ENCODE data around the gene PDK2.

PDK2 gene

DNA sequence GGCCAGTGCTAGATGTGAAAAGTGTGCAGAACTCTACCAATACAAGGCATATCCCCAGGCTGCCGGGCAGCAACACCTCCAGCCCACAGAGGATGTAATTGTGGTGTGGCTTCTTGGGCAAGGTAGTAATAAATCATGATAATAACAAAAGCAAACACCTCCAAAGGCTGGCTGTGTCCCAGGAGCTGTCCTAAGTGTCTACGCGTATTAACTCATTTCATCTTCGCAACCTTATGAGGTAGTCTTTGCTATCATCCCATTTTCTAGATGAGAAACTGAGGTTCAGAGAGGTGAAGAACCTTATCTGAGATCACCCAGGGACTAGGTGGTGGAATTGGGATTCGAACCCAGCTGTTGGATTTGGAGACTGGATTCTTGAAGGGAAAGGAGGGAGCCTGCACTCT lies 5.3 kb downstream of the PDK2 start:
- no peak for DNase-seq (ENCODE audit: low read depth in 1 of 2, low spot score in 1 of 2)

DNA sequence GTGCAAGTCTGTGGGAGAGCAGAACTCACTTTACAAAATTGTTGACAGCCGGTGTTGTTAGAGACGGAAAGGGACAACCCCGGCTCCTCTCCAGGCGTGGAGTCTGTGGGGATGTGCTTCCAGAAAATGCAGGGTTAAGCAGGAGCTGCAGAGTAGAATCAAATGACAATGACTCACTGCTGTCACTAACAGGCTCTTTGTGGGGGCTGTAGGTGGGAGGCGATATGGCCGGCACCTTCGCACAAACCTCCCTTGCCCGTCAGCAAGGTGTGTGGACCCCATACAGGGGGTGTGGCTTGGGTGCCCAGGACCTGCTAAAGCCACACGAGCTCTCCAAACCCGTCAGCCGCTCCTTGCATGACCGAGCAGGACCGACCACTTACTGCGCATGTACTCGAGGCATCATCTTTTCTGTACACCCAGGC lies 5.8 kb downstream of the PDK2 start:
- no peak for DNase-seq (ENCODE audit: low read depth in 1 of 2, low spot score in 1 of 2)

DNA sequence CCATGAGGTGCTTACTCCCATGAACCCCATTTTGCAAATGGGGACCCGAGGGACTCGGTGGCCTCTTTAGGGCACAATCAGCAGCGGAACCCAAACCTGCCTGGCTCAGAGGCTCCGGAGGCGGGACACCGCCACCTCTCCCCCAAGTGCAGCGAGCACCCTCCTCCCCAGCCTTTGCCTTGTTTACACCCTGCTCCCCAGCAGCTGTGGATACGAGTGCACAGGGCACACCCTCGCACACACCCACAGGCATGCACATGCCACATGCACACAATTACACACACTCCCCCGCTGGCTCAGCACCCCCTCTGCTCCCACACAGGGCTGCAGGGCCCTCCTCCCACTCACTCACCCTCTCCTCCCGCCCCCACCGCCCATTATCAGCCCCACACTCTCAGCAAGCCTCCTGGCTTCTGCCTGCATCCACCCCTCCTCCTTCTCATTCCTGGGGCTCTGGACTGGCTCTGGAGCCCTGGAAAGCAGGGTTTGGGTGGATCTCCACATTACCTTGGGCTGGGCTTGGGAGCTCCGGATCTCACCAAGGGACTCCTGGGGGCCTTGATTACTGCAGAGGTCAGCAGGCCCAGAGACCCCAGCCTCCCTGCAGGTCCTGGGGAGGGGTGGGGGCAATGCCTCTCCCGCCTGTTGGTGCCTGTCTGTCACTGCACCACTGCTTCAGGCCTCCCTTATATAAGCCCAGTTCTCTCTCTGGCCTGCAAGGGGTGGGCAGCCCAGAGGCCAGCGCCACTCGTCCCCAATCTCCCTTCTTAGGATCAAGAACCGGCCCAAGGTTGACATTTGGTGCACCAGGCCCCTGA lies 6.4 kb downstream of the PDK2 start:
- no peak for DNase-seq (ENCODE audit: low read depth in 1 of 2, low spot score in 1 of 2)

DNA sequence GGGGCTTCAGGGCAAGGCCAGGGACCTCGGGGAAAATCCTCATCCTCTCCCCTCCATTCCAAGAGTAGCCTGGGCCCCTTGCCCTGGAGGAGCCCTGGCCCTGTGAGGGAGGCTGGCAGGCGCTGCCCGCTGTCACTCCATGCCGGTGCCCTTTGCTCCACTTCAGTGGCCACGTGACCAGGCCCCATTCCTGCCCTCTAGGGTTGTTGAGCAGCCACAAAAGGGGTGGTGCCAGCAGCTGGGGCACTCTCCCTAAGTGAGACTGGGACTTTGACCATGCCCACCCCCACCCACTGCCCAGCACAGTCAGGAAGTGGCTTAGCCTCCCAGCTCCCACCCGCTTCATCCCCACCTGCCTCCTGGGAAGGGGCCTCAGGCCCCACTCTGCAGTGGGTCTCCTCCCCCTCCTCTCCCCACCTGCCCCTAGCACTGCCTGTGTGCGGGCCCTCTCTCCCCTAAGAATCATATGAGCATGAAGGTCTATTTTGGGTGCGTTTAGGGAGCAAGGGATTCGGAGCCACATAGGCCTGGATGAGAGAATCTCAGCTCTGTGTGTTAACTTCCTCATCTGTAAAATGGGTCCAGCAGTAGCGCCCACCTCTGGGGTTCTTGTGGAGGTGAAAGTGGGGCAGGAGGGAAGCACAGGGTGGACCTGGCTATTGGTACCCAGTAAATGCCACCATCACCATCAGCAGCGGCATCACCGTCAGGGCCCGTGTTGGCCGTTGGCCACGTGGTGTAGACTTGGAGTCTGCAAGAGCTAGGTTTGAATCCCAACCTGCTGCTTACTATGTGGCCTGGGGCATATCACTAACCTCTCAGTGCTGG lies 7.2 kb downstream of the PDK2 start:
- no peak for DNase-seq (ENCODE audit: low read depth in 1 of 2, low spot score in 1 of 2)

DNA sequence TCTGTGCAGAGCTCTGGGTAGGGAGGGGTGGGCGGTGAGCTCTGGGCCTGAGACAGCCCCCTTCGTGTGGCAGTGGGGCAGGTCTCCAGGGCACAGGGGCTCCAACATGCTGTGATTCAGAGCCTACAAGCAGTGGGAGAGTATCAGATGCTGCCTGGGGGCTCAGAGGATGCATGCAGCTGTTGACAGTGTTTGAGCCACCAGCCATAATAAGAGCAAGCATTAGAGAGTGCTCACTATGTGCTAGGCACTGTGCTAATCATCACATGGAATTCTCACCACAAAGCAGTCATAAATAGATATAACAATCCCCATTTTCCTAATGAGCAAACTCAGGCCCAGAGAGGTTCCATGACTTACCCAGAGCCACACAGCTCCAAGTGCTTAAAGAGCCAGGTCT lies 8.1 kb downstream of the PDK2 start:
- no peak for DNase-seq (ENCODE audit: low read depth in 1 of 2, low spot score in 1 of 2)

DNA sequence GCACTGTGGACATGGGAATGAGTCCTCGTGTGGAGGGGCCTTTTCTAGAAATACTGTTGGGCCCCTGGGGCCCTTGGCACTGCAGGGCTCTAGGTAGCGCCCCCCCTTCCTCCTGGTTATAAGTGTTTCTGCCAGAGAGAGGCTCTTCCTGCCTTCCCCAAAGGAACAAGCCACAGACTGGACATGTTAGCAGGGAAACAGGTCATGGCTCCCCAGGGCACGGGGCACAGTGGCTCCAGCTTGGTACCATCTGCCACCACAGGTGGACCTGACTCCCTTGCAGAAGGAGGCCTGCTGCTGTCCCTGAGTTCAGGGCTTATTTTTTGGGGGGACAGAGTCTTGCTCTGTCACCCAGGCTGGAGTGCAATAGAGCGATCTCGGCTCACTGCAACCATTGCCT lies 8.8 kb downstream of the PDK2 start:
- DNase-seq (ENCODE audit: low read depth in 1 of 2, low spot score in 1 of 2): no peak

DNA sequence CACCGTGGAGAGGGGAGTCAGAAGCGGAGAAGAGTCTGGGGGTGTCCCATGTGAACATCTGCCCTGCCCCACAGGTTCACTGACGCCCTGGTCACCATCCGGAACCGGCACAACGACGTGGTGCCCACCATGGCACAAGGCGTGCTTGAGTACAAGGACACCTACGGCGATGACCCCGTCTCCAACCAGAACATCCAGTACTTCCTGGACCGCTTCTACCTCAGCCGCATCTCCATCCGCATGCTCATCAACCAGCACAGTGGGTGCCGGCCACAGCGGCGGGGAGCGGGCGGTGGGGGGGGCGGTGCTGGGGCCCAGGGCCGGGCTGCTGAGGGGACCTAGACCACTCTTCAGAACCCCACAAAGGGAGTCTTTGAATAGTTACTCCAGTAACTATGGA lies 10.7 kb downstream of the PDK2 start:
- no peak for DNase-seq (ENCODE audit: low read depth in 1 of 2, low spot score in 1 of 2)

DNA sequence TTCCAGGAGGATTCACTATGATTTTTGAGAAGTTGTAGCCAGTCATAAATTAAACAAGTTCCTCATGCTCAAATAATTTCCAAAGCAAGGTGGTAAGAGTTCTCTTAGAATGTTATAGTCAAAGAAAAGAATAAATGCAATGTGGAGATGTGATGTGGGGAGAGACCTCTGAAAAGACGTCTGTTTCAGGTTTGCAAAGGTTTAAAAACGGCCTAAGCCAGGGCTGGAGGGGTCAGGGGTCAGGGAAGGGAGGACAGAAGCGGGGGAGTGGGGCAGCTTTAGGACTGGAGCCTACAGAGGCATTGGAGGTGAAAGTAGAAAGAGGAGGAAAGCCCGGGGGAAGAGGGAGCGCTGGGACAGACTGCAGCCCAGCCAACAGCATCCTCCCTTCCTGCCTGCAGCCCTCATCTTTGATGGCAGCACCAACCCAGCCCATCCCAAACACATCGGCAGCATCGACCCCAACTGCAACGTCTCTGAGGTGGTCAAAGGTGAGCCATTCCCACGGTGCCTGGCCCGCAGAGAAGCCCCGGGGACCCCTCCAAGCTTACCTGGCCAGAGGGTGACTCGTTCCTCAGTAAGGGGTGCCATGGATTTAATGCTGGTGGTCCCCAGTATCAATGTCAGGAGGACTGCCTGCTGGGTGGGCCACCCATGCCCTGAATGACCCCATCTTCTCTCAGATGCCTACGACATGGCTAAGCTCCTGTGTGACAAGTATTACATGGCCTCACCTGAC lies 11.4 kb downstream of the PDK2 start:
- DNase-seq (ENCODE audit: low read depth in 1 of 2, low spot score in 1 of 2): no peak

DNA sequence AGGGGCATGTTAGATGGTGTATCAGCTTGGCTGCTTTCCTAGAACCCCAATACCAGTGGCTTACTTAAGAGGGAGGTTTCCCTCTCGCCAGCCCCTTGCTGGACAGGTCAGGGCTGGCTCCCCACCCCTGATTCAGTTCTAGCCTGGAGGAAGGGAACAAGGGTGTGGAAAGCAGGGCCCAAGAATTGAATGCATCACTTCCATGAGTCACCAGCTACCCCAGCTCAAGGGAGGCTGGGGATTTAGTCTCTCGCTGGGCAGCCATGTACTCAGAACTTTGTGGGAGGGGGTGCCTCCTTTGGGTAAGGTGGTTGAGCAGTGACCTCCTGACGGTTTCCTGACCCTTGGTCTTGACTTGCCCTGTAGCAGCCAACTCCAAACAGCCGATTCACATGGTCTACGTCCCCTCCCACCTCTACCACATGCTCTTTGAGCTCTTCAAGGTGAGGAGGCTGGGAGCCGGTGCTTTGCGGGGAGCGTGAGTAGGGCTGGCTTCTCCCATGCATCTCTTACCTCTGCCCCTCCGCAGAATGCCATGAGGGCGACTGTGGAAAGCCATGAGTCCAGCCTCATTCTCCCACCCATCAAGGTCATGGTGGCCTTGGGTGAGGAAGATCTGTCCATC lies 12.8 kb downstream of the PDK2 start:
- no peak for DNase-seq (ENCODE audit: low read depth in 1 of 2, low spot score in 1 of 2)

DNA sequence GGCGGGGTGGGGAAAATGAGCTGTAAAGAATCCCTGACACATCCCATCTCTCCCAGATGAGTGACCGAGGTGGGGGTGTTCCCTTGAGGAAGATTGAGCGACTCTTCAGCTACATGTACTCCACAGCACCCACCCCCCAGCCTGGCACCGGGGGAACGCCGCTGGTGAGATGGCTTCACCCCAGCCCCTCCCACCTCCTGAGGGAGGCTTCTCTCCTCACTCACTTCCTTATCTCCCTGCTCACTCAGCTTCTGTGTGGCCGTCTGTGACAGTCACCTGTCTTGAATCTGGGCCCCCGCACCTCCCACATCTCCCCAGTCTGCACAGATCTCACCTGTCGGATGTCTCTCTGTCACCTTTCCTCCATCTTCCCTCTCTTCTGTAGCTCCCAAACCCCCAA lies 13.4 kb downstream of the PDK2 start:
- DNase-seq (ENCODE audit: low read depth in 1 of 2, low spot score in 1 of 2): no peak

DNA sequence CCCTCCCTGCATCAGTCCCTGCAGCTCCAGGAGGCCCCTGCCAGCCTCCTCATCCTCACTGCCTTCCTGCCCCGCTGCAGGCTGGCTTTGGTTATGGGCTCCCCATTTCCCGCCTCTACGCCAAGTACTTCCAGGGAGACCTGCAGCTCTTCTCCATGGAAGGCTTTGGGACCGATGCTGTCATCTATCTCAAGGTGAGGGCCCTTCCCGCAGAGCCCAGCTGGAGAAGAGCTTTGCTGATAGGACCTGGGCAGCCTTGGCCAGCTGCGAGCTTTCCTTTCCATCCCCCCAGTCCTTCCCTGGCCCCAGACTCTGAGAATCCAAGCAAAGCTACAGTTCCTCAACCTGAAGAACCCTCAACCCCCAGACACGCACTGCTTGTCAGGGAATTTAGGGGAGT lies 14.1 kb downstream of the PDK2 start:
- DNase-seq (ENCODE audit: low read depth in 1 of 2, low spot score in 1 of 2): no peak

DNA sequence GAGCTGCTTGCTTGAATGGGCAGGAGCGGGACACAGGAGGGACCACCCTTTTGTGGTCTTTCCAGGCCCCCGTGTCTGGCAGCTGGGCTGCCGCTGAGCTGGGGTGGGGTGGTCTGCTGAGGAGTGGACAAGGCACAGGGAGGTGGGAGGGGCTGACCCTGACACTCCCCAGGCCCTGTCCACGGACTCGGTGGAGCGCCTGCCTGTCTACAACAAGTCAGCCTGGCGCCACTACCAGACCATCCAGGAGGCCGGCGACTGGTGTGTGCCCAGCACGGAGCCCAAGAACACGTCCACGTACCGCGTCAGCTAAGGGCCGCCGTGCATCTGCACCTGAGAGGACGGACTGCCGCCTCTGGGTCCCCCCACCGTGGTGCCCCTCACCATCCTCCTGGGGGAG lies 14.6 kb downstream of the PDK2 start:
- DNase-seq (ENCODE audit: low read depth in 1 of 2, low spot score in 1 of 2): no peak

DNA sequence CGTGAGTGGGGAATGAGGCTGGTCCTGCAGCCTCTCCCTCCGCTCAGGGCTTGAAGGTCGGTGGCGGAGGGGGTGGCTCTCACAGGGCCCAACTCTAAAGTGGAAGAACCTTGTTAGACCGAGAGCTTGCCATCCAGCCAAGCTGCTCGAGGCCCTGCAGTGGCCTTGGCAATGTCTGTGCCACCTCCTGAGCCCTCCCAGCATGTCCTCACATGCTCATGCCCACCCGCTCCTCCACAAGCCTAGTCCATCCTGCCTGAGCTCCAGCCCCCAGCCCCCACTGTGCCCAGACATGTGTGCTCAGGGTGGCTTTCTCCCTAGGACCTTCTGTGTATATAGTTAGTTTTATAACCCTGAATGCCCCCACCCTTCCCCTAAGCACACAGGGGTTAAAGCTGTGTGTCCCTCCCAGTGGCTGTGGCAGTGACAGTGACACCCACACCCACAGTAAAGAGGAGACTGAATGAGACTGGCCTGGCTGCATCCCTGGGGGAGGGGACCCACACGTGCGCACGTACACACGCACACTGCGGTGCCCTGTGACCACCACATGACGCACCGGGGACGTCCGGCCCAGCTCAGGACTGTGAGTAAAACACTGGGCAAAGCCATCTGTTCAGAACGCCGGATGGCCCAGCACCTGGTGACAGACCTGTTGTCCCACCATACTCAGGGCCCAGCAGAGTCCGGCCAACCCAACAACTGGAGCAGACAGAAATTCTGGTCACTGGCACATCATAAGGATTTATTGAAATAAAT lies 15.6 kb downstream of the PDK2 start:
- DNase-seq (ENCODE audit: low read depth in 1 of 2, low spot score in 1 of 2): no peak

DNA sequence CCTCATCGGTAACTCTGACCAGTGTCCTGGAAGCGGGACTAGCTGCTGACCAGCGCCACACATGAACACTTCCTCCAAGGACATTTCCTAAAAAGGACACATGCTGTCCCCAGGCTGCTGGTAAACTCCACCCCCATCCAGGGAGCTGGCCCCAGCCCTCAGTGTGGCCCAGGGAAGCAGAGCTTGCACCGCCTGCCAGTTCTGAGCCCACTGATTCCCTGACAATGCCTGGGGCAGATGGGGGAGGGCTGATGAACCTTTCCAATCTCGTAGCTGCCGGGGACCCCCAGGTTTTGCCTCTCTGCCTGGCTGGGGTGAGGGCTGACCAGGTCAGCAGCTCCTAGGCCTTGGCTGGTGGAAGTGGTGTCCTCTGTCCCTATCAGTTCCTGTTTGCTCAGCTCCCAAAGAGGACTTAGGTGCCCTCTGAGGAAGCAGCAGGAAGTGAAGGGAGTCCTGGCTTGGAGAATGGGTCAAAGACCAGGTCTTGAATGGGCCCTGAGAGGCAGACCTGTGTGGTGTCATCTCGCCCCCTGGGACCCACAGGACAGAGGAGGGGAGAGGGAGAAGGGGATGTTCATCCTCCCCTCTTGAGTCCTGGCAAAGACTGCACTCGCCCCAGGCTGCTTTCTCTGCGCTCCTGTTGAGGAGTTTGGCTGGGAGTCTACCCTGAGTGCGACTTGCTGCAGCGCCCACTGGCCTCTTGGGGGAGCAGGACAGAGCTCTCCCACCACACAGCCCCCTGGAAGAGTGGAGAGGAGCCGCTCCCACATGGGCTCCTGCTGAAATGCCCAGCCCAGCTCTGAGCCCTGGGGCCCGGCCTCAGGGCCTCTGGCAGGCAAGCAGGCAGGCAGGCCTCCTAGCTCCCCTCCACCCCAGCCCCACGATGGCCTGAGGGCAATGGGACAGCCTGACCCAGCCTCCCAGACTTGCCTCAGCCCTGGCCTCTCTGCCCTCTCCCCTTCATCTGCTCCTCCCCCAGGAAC lies 16.8 kb downstream of the PDK2 start:
- no peak for DNase-seq (ENCODE audit: low read depth in 1 of 2, low spot score in 1 of 2)

DNA sequence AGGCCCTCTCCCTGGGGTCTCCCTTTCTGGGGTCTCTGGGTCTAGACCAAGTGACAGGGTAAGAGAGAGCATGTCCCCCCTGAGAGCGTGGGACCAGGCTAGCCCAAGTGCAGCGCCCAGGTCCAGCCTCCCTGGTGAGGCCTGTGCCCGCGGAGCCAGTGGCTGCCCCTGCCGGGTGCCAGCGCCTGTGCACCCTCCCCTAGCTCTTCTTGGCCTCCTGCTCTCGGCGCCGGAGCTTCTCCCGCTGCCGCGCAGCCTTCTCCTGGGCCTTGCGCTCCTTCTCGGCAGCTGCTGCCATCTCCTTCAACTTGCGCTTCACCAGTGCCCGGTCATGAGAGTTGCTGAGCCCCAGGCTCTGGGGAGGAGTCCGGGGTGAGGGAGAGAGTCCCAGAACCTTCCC lies 17.5 kb downstream of the PDK2 start:
- DNase-seq (ENCODE audit: low read depth in 1 of 2, low spot score in 1 of 2): no peak

DNA sequence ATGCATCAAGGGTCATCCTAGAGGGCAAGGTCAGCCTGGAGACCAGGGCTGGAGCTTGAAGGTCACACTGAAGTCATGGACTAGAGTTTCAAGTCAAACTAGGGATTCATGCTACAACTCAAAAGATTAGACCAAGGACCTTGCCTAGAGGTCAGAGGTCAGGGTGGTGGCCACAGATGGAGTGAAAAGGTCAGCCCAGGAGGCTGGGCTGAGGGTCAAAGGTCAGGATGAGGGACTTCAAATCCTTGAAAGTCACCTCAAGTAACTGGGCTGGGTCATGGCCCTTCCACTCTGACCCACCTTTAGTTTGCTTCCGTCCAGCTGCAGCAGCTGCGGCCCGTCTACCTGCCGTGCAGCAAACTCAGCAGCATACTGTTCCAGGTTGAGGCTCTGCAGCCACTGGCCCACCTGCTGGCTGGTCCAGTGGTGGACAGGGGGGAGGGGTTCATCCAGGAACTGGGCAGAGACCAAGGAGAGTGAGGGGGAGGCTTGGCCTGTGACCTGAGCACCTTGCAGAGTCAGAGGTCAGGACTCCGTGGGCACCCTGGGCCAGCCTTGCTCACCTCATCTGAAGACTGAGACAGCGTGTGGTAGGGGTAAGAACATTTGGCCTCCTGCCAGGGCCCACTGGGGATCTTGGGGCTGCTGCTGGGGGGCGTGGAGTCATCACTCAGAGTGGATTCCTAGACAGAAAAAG lies 18.6 kb downstream of the PDK2 start:
- DNase-seq (ENCODE audit: low read depth in 1 of 2, low spot score in 1 of 2): no peak

DNA sequence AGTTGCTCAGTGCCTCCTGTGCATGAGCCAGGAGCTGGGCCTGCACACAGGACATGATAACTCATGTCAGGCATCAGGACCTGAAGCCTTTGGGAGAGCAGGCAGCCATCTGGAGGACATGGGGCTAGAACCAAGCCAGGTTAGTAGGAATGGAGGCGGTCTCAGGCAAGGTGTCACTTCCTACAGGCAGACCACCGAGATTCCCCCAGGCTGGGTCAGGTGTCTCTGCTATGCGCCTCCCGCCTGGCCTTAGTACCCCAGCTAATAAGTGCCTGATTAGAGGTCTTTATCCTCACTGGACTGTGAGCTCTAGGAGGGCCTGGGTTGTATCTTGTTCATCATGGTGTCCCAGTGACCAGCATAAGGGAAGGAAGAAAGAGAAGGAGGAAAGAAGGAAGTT lies 19.2 kb downstream of the PDK2 start:
- no peak for DNase-seq (ENCODE audit: low read depth in 1 of 2, low spot score in 1 of 2)

DNA sequence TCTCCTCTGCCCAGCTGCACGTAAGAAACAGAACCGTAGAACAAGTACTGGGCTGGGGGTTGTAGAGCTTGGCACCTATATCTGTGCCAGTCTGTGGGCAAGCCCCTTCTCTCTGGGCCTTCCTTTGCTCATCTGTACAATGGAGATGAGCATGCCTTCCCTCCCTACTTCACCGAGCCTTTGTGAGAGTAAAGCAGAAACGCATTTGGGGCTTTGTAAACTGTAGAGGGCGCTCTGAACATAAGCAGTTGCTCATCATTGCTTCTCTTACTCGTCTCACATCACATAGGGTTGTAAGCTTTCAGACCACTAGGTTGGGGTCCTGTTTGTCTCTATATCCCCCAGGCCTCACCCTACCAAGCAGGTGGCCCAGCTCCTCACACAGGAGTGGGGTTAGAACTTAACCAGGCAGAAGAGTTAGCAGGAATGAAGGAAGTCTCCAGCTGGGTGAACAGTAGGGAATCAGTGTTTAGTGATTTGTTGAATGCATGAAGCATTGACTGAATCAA lies 19.8 kb downstream of the PDK2 start:
- DNase-seq (ENCODE audit: low read depth in 1 of 2, low spot score in 1 of 2): no peak

DNA sequence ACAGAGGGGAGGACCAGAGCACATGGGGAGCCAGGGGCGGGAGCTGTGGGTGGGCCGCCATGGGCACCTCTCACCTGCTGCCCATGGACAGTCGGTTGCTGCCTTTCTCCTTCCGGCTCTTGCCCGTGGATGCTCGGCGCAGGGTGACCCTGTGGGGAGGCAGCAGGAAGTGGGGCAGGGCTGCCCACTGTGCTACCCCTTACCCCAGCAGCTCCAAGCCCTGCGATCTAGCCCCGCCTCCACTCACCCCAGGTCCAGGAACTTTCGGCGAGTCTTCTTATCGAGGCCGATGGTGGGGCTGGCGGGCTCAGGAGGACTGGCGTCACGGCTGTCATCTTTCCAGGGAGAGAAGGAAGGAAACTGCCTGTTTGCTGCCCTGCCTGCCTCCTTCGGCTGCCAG lies 20.6 kb downstream of the PDK2 start:
- no peak for DNase-seq (ENCODE audit: low read depth in 1 of 2, low spot score in 1 of 2)

All from stimulated activated CD4-positive, alpha-beta T cell treated with anti-CD3 and anti-CD28 coated beads, Interleukin-15, amount 100 ng/mL, for 1 hour (primary cell).